Caco-2 (cell line): ENCODE results near the gene DENND1B. TPM values are rescaled to one million over a fixed set of nuclear protein-coding genes. Genes with fewer than 3 reads are reported as not detected.

Source experiments
- BruUV-seq: library from RNA; stranded (reverse); fragments of 400-500 nt; replicated peaks from 2 replicates; lab custom pipeline; 2021; lab: Mats Ljungman, UMichigan
- CTCF ChIA-PET: fragments of 300-600 bp; sonication (Branson Sonifier 250); formaldehyde crosslinking; loops from one replicate; lab custom pipeline; 2022; ENCODE audit warnings: antibody characterized with exemption; lab: Charles Lee
- POLR2A ChIA-PET: fragments of 300-600 bp; sonication (Branson Sonifier 250); formaldehyde crosslinking; loops from one replicate; lab custom pipeline; 2022; ENCODE audit warnings: antibody characterized with exemption; lab: Charles Lee
- DNase-seq, 2 experiments: peaks; one replicate each; pipeline versions ENCODE4 v3.0.0 to v3.0.0-alpha.2; 2020 to 2022
- H3K27me3 ChIP-seq: replicated peaks from 2 replicates; pipeline ENCODE4 v1.6.0; 2011; ENCODE audit warnings: low read length; ENCODE audit not compliant: control insufficient read depth, insufficient read depth
- H3K36me3 ChIP-seq: 2 replicates; pipeline ENCODE4 v1.5.1; 2011; ENCODE audit warnings: low read length; ENCODE audit not compliant: control insufficient read depth, insufficient read depth
- H3K4me1 ChIP-seq: fragments of 250-450 bp; sonication (Bioruptor Pico); 2 replicates; pipeline ENCODE4 v1.5.1; 2020; ENCODE audit warnings: mild to moderate bottlenecking
- H3K4me3 ChIP-seq: 2 replicates; pipeline ENCODE4 v1.5.1; 2011; ENCODE audit warnings: low read depth, mild to moderate bottlenecking, control low read depth, low read length
- H3K9me3 ChIP-seq: fragments of 250-450 bp; sonication (Bioruptor Pico); 2 replicates; pipeline ENCODE4 v1.5.1; 2020; ENCODE audit warnings: mild to moderate bottlenecking, moderate library complexity
- H3K27ac Mint-ChIP-seq: one replicate; pipeline ENCODE4 v1.8.0; 2022; ENCODE audit warnings: mixed read lengths; ENCODE audit not compliant: unreplicated experiment
- H3K27me3 Mint-ChIP-seq: one replicate; pipeline ENCODE4 v1.8.0; 2022; ENCODE audit warnings: mixed read lengths; ENCODE audit not compliant: insufficient read depth, unreplicated experiment
- H3K36me3 Mint-ChIP-seq: one replicate; pipeline ENCODE4 v1.8.0; 2022; ENCODE audit warnings: mild to moderate bottlenecking, mixed read lengths; ENCODE audit not compliant: insufficient read depth, unreplicated experiment
- H3K4me1 Mint-ChIP-seq: one replicate; pipeline ENCODE4 v1.8.0; 2022; ENCODE audit warnings: low read depth, mixed read lengths; ENCODE audit not compliant: unreplicated experiment
- H3K4me3 Mint-ChIP-seq: one replicate; pipeline ENCODE4 v1.8.0; 2022; ENCODE audit warnings: mild to moderate bottlenecking, moderate library complexity, mixed read lengths; ENCODE audit not compliant: unreplicated experiment
- H3K9me3 Mint-ChIP-seq: one replicate; pipeline ENCODE4 v1.8.0; 2022; ENCODE audit warnings: mixed read lengths; ENCODE audit not compliant: unreplicated experiment
- CTCF ChIP-seq, 2 experiments: fragments of 200-600 bp in 1 of 2; IDR thresholded peaks; 1 replicate in 1 of 2; 2 replicates in 1 of 2; pipeline versions ENCODE4 v1.5.1 to v1.8.0; 2011 to 2022; ENCODE audit warnings: antibody characterized with exemption in 1 of 2, control low read depth in 1 of 2, inconsistent platforms in 1 of 2, low read depth in 1 of 2, low read length in 1 of 2, mild to moderate bottlenecking in 1 of 2, moderate library complexity in 1 of 2; ENCODE audit not compliant: insufficient read depth in 1 of 2, severe bottlenecking in 1 of 2, unreplicated experiment in 1 of 2
- intact Hi-C: fragments of 100-400 bp; cut with micrococcal nuclease; formaldehyde crosslinking; loops from one replicate; pipeline ENCODE4 v1.10.0; 2022; ENCODE audit not compliant: unreplicated experiment
- total RNA-seq: library from RNA; stranded (reverse); gene quantifications from 2 replicates; pipeline ENCODE4 v1.2.3, GENCODE V29; 2022

Gene DENND1B
- total RNA-seq, 1 experiment from 2014 or later = 9.6 TPM

GRCh38 chr1:197666769-197667285 is 108.5 kb downstream of the DENND1B start:
- H3K4me1 Mint-ChIP-seq = no peaks in the 10 kb centered on the region
- POLR2A ChIA-PET = no interaction called here
- CTCF ChIA-PET = interaction anchor here (0.6 kb wide), 1 partner anchor 391 kb away, joined by 3 read pairs; no protein-coding TSS in a partner anchor
- no peaks in the 10 kb centered on the region for H3K4me1 ChIP-seq
- H3K4me3 ChIP-seq = no peak overlapping the region
- no peak overlapping the region for H3K4me3 Mint-ChIP-seq
- no peaks in the 10 kb centered on the region for H3K27me3 ChIP-seq
- no peaks in the 10 kb centered on the region for H3K27me3 Mint-ChIP-seq
- intact Hi-C loops = no loop called here
- no peak for TF ChIP-seq CTCF (IDR thresholded peaks at IDR 0.05; ENCODE audit: insufficient read depth in 1 of 2, low read depth in 1 of 2, low read length in 1 of 2, severe bottlenecking in 1 of 2, unreplicated experiment in 1 of 2)
- no peaks in the 10 kb centered on the region for H3K9me3 ChIP-seq
- H3K36me3 Mint-ChIP-seq = no peaks in the 10 kb centered on the region
- BruUV-seq = no TSS peak
- H3K27ac Mint-ChIP-seq = no peak overlapping the region
- no peaks in the 10 kb centered on the region for H3K9me3 Mint-ChIP-seq
- no peak for DNase-seq
- no peaks in the 10 kb centered on the region for H3K36me3 ChIP-seq

DNA sequence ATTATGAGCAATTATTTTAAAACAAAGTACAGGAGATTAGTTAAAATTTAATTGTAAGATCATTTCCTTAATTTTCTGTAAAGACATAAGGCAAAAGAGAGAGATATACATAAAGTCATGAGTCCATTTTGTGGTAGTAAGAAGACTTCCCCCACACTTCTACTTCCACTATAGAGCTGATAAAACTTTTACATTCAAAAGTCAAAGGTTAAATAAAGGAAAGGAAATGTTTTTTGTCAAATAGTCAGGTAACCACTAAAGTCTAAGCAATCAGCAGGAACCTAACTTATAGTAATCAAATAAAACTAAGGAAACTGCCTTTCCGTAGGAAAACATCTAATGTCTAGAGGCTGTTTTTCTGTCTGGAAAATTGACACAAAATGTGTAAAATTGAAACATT is 110.9 kb downstream of the DENND1B start:
- Mint-ChIP-seq H3K27me3 (no peaks in the 10 kb centered on the region), H3K27ac (no peak overlapping the region), H3K36me3 (no peaks in the 10 kb centered on the region), H3K4me1 (no peaks in the 10 kb centered on the region), H3K9me3 (no peaks in the 10 kb centered on the region), H3K4me3 (no peak overlapping the region)
- intact Hi-C loops = no loop called here
- CTCF ChIA-PET = no interaction called here
- Histone ChIP-seq H3K4me1 (no peaks in the 10 kb centered on the region), H3K36me3 (no peaks in the 10 kb centered on the region), H3K27me3 (no peaks in the 10 kb centered on the region), H3K9me3 (no peaks in the 10 kb centered on the region), H3K4me3 (no peak overlapping the region)
- no peak for TF ChIP-seq CTCF (IDR thresholded peaks at IDR 0.05; ENCODE audit: insufficient read depth in 1 of 2, low read depth in 1 of 2, low read length in 1 of 2, severe bottlenecking in 1 of 2, unreplicated experiment in 1 of 2)
- POLR2A ChIA-PET = no interaction called here
- DNase-seq = no peak
- no TSS peak for BruUV-seq

GRCh38 chr1:197663162-197663953 is 111.9 kb downstream of the DENND1B start:
- intact Hi-C loops = no loop called here
- no peaks in the 10 kb centered on the region for H3K36me3 ChIP-seq
- DNase-seq = no peak
- TF ChIP-seq CTCF (IDR thresholded peaks at IDR 0.05; ENCODE audit: insufficient read depth in 1 of 2, low read depth in 1 of 2, low read length in 1 of 2, severe bottlenecking in 1 of 2, unreplicated experiment in 1 of 2) = no peak
- no peak overlapping the region for H3K4me3 Mint-ChIP-seq
- H3K4me3 ChIP-seq = no peak overlapping the region
- H3K4me1 ChIP-seq = no peaks in the 10 kb centered on the region
- no peaks in the 10 kb centered on the region for H3K9me3 Mint-ChIP-seq
- no peaks in the 10 kb centered on the region for H3K27me3 Mint-ChIP-seq
- no peaks in the 10 kb centered on the region for H3K27me3 ChIP-seq
- no peak overlapping the region for H3K27ac Mint-ChIP-seq
- ChIA-PET POLR2A (no interaction called here), CTCF (no interaction called here)
- no peaks in the 10 kb centered on the region for H3K36me3 Mint-ChIP-seq
- BruUV-seq = no TSS peak
- no peaks in the 10 kb centered on the region for H3K4me1 Mint-ChIP-seq
- no peaks in the 10 kb centered on the region for H3K9me3 ChIP-seq
